ENCODE measurements around the gene MAPK8IP1.

- TF ChIP-seq, protein P1, sequence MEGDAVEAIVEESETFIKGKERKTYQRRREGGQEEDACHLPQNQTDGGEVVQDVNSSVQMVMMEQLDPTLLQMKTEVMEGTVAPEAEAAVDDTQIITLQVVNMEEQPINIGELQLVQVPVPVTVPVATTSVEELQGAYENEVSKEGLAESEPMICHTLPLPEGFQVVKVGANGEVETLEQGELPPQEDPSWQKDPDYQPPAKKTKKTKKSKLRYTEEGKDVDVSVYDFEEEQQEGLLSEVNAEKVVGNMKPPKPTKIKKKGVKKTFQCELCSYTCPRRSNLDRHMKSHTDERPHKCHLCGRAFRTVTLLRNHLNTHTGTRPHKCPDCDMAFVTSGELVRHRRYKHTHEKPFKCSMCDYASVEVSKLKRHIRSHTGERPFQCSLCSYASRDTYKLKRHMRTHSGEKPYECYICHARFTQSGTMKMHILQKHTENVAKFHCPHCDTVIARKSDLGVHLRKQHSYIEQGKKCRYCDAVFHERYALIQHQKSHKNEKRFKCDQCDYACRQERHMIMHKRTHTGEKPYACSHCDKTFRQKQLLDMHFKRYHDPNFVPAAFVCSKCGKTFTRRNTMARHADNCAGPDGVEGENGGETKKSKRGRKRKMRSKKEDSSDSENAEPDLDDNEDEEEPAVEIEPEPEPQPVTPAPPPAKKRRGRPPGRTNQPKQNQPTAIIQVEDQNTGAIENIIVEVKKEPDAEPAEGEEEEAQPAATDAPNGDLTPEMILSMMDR (conservative IDR thresholded peaks at IDR 0.05): no peak
- TF ChIP-seq EZH2 (IDR thresholded peaks at IDR 0.05; ENCODE audit: low read depth): no peak
These were observed 19.0 kb downstream of the MAPK8IP1 start for GRCh38 chr11:45904309-45904915.

All from PC-9 (cell line).